Bronchial epithelial cell (primary cell): ENCODE measurements around the gene CENPVL2. TPM values are rescaled to one million over a fixed set of nuclear protein-coding genes. Genes with fewer than 3 reads are reported as not detected.
"Not testable (repeated sequence)": the region's sequence is repeated elsewhere in the genome, so short reads cannot be mapped to it uniquely, and the experiment has no call there.

ENCODE experiments used
- DNase-seq: peaks from one replicate; pipeline ENCODE4 v3.0.0-alpha.2; 2010; ENCODE audit warnings: low read depth
- FAIRE-seq: peaks from 2 replicates; lab custom pipeline; 2011; peaks lifted over from hg19 to GRCh38; lab: Jason Lieb, UNC
- H3K27me3 ChIP-seq: 2 replicates; pipeline ENCODE4 v1.5.1; 2011; ENCODE audit warnings: low read length; ENCODE audit not compliant: control insufficient read depth, insufficient read depth
- H3K36me3 ChIP-seq: 2 replicates; pipeline ENCODE4 v1.5.1; 2011; ENCODE audit warnings: low read length; ENCODE audit not compliant: control insufficient read depth, insufficient read depth
- H3K4me3 ChIP-seq: 2 replicates; pipeline ENCODE4 v1.5.1; 2011; ENCODE audit warnings: mild to moderate bottlenecking, low read depth, low read length, control low read depth
- CTCF ChIP-seq: IDR thresholded peaks from 2 replicates; pipeline ENCODE4 v1.5.1; 2011; ENCODE audit warnings: mild to moderate bottlenecking, moderate library complexity, low read length, control low read depth, inconsistent platforms; ENCODE audit not compliant: insufficient read depth, severe bottlenecking
- total RNA-seq: library from RNA; depleted of rRNA; stranded (reverse); fragments of >200 nt; gene quantifications from 2 replicates; pipeline ENCODE4 v1.2.1, GENCODE V29; 2014

The CENPVL2 gene
- total RNA-seq: not detected in 2 replicates

- not testable (repeated sequence) for H3K4me3 ChIP-seq
Measured at GRCh38 chrX:51682720-51683062, at the start of gene CENPVL2. TSS of gene CENPVL2 (minus strand) at chrX:51682831. CDS start at chrX:51682831, 0 bp downstream.

GRCh38 chrX:51728202-51728601, 45.6 kb upstream of the CENPVL2 start:
- no peak overlapping the region for H3K4me3 ChIP-seq
- TF ChIP-seq CTCF: no peak
- FAIRE-seq: no peak
- DNase-seq: no peak
- no peaks in the 10 kb centered on the region for H3K36me3 ChIP-seq
- H3K27me3 ChIP-seq: no peaks in the 10 kb centered on the region

More at GRCh38 chrX:51682720-51683062, at the start of gene CENPVL2:
- H3K27me3 ChIP-seq, H3K36me3 ChIP-seq, DNase-seq, FAIRE-seq: not testable (repeated sequence)

- not testable (repeated sequence) for H3K4me3 ChIP-seq, H3K27me3 ChIP-seq, H3K36me3 ChIP-seq, FAIRE-seq, DNase-seq
Measured at GRCh38 chrX:51712943-51713647, 30.5 kb upstream of the CENPVL2 start.

- H3K27me3 ChIP-seq, H3K4me3 ChIP-seq, FAIRE-seq, H3K36me3 ChIP-seq, DNase-seq: not testable (repeated sequence)
Measured at GRCh38 chrX:51710277-51711164, 27.9 kb upstream of the CENPVL2 start, which contains the start of gene CENPVL1. TSS of gene CENPVL1 (plus strand) at chrX:51710512. CDS start at chrX:51710512, 0 bp downstream.

DNA sequence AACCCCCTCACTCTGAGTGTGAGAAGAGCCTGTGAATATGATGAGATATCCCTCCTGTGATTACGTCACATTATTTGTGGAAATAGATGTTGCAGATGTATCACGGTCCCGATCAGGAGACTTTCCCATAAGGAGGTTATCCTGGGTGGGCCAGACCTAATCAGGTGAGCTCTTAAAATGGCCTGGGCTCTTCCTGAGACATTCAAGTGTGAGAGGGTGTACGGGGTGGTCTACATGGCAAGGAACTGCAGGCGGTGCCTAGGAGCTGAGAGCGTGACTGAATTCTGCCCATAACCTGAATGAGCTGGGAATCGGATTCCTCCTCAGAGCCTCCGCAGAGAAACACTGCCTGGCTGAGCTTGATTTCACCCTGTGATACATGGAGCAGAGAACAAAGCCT, 14.8 kb upstream of the CENPVL2 start:
- H3K27me3 ChIP-seq: no peaks in the 10 kb centered on the region
- FAIRE-seq: peak; percentile 28
- no peak for TF ChIP-seq CTCF
- no peak for DNase-seq
- no peaks in the 10 kb centered on the region for H3K36me3 ChIP-seq
- no peak overlapping the region for H3K4me3 ChIP-seq

DNA sequence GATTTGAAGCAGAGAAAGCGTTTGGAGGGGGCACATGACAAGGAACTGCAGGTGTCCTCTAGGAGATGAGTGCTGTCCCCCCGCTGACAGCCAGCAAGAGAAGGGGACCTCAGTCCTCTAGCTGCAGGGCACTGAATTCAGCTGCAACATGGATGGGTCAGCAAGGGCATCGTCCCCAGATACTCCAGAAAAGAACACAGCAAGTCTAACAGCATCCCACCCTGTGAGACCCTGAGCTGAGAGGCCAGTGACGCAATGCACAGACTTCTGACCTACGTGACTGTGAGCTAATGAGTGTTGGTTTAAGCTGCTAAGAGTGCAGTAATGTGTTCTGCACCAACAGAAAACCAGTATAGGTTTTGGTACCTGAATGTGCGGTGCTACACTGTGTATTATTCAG, 11.6 kb upstream of the CENPVL2 start:
- Histone ChIP-seq H3K27me3 (no peaks in the 10 kb centered on the region), H3K4me3 (no peak overlapping the region), H3K36me3 (no peaks in the 10 kb centered on the region)
- no peak for TF ChIP-seq CTCF
- peak; percentile 58 for FAIRE-seq
- DNase-seq: no peak

DNA sequence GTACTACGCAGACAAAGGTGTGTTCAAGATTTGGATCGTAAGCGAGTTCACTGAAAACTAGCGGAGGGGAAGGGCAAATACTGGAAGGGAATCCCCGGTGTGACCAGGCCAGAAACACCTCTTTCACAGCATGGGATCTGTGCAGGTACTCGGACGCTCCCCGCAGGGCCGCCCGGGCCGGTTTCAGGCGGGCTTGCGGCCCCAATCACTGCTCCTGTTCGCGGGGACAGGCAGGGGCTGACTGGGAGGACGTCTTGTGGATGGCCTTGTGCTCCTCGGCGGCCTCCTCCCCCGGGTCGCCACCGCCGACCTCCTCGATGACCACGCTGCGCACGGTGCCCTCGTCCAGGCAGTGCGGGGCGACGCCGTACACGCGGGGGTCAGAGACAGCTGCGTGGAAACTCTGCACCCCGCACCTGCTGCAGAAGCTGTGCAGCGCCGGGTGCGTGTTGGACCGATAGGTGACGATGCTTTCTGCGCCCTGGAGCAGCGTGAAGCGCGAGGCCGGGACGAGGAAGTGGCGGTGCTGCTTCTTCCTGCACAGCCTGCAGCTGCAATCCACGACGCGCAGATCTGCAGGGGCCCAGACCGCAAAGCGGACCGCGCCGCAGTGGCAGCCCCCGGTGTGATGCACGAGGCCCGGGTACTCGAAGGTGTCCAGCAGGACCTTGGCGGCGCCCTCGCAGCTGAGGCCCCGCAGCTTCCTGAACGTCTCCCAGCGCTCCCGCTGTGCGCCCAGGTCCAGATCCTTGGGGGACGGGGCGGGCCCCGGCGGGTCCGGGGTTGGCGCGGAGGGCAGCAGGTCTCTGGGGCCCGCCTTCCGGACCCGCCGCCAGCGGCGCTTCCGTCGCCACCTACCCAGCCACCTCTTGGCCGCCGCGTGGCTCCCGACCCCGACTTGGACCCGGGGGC, 567 bp downstream of the CENPVL2 start:
- H3K4me3 ChIP-seq, FAIRE-seq, DNase-seq, H3K36me3 ChIP-seq, H3K27me3 ChIP-seq: not testable (repeated sequence)

DNA sequence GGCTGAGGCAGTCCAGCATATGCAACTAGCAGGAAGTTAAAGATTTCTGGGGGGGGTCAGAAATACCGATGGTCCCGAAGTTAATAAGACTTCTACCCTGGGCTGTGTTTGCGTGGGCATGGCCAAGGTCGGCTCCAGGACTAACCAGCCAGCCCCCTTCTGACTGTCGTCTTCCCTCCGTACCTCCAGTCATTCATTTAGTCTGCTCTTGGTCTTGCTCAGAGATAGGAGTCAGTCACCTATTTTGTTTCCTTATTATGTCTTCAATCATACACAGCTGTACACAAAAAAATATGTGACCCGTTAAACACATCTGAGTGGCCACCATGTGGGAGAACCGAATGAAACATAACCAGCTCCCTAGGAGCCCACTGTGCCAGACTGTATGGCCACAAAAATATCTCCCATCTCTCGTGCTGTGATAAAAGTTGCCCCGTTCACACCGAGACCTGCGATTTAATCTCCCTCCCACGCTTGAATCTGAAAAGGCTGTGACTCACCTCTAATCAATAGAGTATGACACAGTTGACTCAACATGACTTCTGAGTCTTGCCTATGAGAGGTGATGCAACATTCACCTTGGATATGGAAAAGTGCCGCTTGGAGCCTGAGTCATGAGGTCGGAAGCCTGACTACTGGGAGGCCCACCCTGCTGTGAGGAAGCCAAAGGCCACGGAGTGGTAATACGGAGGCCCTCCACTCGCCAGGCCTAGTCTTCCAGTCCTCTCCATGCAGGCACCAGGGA, 2.8 kb downstream of the CENPVL2 start:
- not testable (repeated sequence) for H3K4me3 ChIP-seq, FAIRE-seq, DNase-seq, H3K27me3 ChIP-seq, H3K36me3 ChIP-seq
